Tibial nerve (tissue), 4 donors: ENCODE measurements around the gene MAPK10. TPM values are rescaled to one million over a fixed set of nuclear protein-coding genes. Genes with fewer than 3 reads are reported as not detected.

Experiments
- DNase-seq, 2 donors: peaks; one replicate each; pipeline ENCODE4 v3.0.0-alpha.2; 2019; ENCODE audit warnings: low spot score in 2 of 2
- H3K27ac ChIP-seq, 4 donors: fragments of 200-600 bp; sonication (generic) in 3 of 4; one replicate each; pipeline ENCODE4 v1.5.1; 2017 to 2019; ENCODE audit warnings: mild to moderate bottlenecking in 1 of 4
- H3K27me3 ChIP-seq, 2 donors: fragments of 200-600 bp; sonication (generic) in 1 of 2; one replicate each; pipeline versions ENCODE4 v1.5.1 to v1.6.0; 2017 to 2019
- H3K36me3 ChIP-seq, 3 donors: fragments of 200-600 bp; sonication (generic); one replicate each; pipeline ENCODE4 v1.5.1; 2018 to 2019
- H3K4me1 ChIP-seq, 4 donors: fragments of 200-600 bp; sonication (generic) in 3 of 4; one replicate each; pipeline ENCODE4 v1.5.1; 2017 to 2019
- H3K4me3 ChIP-seq, 4 donors: fragments of 200-600 bp; sonication (generic) in 3 of 4; one replicate each; pipeline ENCODE4 v1.5.1; 2017 to 2019; ENCODE audit warnings: mild to moderate bottlenecking in 1 of 4, moderate library complexity in 1 of 4
- H3K9me3 ChIP-seq, 4 donors: fragments of 200-600 bp; sonication (generic) in 3 of 4; one replicate each; pipeline ENCODE4 v1.5.1; 2017 to 2019
- EP300 ChIP-seq, 2 donors: sonication (generic); formaldehyde crosslinking; IDR thresholded peaks; one replicate each; pipeline ENCODE4 v1.6.1; 2017; ENCODE audit warnings: antibody characterized with exemption in 2 of 2, mild to moderate bottlenecking in 1 of 2
- POLR2A ChIP-seq, 2 donors: fragments of 450-650 bp; IDR thresholded peaks; one replicate each; pipeline ENCODE4 v1.6.1; 2017; ENCODE audit warnings: antibody characterized with exemption in 2 of 2, mild to moderate bottlenecking in 2 of 2, moderate library complexity in 2 of 2
- WGBS, 2 donors: methylation state at CpG; one replicate each; pipeline ENCODE4 v1.1.5; 2018; 5-methylcytosine and 5-hydroxymethylcytosine counted together
- total RNA-seq, 4 donors: library from RNA; depleted of rRNA; stranded (reverse); fragments of >200 nt; gene quantifications; one replicate each; pipeline ENCODE4 v1.1.0, GENCODE V29; 2016
- TF ChIP-seq, protein P1 (sequence below), 5 experiments: fragments of 200-600 bp in 3 of 5; fragments of 450-650 bp in 2 of 5; sonication (generic) in 3 of 5; IDR thresholded peaks; one replicate each; pipeline ENCODE4 v1.5.1; 2016 to 2019; ENCODE audit warnings: antibody characterized with exemption in 5 of 5, mild to moderate bottlenecking in 3 of 5, moderate library complexity in 2 of 5

MAPK10 gene
- total RNA-seq, 4 donors from 2014 or later, result 20.7 to 34.5 (median 28.0) TPM

- WGBS, 2 donors, result 82 to 89% methylated on average over 3 of the region's 3 CpGs
- Histone ChIP-seq H3K27ac (no peak overlapping the region), H3K4me1 (peaks cover 0 to 5% (median 0%) of the 10 kb centered on the region in 4 donors), H3K4me3 (no peak overlapping the region), H3K9me3 (no peaks in the 10 kb centered on the region), H3K27me3 (no peaks in the 10 kb centered on the region), H3K36me3 (no peaks in the 10 kb centered on the region)
- TF ChIP-seq, protein P1, sequence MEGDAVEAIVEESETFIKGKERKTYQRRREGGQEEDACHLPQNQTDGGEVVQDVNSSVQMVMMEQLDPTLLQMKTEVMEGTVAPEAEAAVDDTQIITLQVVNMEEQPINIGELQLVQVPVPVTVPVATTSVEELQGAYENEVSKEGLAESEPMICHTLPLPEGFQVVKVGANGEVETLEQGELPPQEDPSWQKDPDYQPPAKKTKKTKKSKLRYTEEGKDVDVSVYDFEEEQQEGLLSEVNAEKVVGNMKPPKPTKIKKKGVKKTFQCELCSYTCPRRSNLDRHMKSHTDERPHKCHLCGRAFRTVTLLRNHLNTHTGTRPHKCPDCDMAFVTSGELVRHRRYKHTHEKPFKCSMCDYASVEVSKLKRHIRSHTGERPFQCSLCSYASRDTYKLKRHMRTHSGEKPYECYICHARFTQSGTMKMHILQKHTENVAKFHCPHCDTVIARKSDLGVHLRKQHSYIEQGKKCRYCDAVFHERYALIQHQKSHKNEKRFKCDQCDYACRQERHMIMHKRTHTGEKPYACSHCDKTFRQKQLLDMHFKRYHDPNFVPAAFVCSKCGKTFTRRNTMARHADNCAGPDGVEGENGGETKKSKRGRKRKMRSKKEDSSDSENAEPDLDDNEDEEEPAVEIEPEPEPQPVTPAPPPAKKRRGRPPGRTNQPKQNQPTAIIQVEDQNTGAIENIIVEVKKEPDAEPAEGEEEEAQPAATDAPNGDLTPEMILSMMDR (IDR thresholded peaks at IDR 0.05), result no peak
- no peak for TF ChIP-seq EP300 (IDR thresholded peaks at IDR 0.05)
- TF ChIP-seq POLR2A (IDR thresholded peaks at IDR 0.05), result no peak
- no peak for DNase-seq
Measured at GRCh38 chr4:85953651-85954018, 406.2 kb downstream of the MAPK10 start.

- Histone ChIP-seq H3K36me3 (no peaks in the 10 kb centered on the region), H3K4me1 (peaks cover 0 to 5% (median 0%) of the 10 kb centered on the region in 4 donors), H3K4me3 (no peak overlapping the region), H3K9me3 (no peaks in the 10 kb centered on the region), H3K27me3 (no peaks in the 10 kb centered on the region), H3K27ac (no peak overlapping the region)
- no peak for DNase-seq
- WGBS, 2 donors, result 48 to 72% methylated on average over 3 of the region's 3 CpGs
- TF ChIP-seq POLR2A (IDR thresholded peaks at IDR 0.05) (no peak), EP300 (IDR thresholded peaks at IDR 0.05) (no peak)
- TF ChIP-seq, protein P1 (IDR thresholded peaks at IDR 0.05), result no peak
Measured at GRCh38 chr4:85952972-85953650, 406.7 kb downstream of the MAPK10 start.

DNA sequence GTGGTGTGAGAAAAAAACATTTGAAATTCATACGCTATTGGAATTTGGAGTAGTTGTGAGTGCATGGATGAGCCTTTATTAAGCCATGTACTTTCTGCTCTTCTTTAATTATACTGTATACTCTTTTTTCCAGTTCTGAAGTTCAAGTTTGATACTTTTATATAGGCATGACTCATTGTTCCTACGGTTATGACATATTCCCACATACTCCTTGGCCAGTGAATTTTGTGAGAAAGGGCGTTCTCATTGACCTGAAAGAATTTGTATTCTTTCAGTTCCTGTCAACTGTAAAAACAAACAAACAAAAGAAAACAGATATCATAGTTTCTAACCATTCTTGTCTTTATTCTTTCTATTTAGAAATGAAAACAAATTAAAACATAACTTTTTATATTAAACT lies 407.3 kb downstream of the MAPK10 start:
- Histone ChIP-seq H3K36me3 (no peaks in the 10 kb centered on the region), H3K4me3 (no peak overlapping the region), H3K4me1 (peaks cover 0 to 5% (median 0%) of the 10 kb centered on the region in 4 donors), H3K9me3 (no peaks in the 10 kb centered on the region), H3K27ac (no peak overlapping the region), H3K27me3 (no peaks in the 10 kb centered on the region)
- TF ChIP-seq EP300 (IDR thresholded peaks at IDR 0.05), result no peak
- TF ChIP-seq, protein P1 (IDR thresholded peaks at IDR 0.05), result no peak
- TF ChIP-seq POLR2A (IDR thresholded peaks at IDR 0.05), result no peak
- DNase-seq, result no peak
- 68 to 70% methylated on average over 3 of the region's 3 CpGs for WGBS, 2 donors

DNA sequence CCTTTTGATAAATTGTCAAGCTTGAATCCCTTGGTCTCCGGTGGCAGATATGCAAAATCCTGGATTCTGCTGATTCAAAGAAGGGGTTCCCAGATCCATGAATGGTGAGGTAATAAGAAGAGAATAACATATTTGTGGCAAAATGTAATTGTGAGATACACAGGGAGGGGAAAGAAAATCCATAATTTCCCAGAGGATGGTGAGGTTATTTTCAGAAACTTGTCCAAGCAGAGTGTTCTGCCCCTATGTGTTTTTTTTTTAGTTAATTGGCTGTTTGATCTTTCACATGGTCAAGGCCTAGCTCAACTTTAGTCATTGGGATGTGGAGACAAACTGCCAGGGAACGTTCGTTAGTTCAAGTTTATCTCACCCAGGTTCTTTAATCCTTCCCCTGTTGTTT lies 408.8 kb downstream of the MAPK10 start:
- no peak for TF ChIP-seq POLR2A (IDR thresholded peaks at IDR 0.05)
- no peak for TF ChIP-seq EP300 (IDR thresholded peaks at IDR 0.05)
- TF ChIP-seq, protein P1 (IDR thresholded peaks at IDR 0.05), result no peak
- Histone ChIP-seq H3K27ac (no peak overlapping the region), H3K4me1 (peaks cover 0 to 5% (median 0%) of the 10 kb centered on the region in 4 donors), H3K4me3 (no peak overlapping the region), H3K36me3 (no peaks in the 10 kb centered on the region), H3K9me3 (no peaks in the 10 kb centered on the region), H3K27me3 (no peaks in the 10 kb centered on the region)
- 85 to 87% methylated on average over 3 of the region's 3 CpGs for WGBS, 2 donors
- DNase-seq, result no peak

DNA sequence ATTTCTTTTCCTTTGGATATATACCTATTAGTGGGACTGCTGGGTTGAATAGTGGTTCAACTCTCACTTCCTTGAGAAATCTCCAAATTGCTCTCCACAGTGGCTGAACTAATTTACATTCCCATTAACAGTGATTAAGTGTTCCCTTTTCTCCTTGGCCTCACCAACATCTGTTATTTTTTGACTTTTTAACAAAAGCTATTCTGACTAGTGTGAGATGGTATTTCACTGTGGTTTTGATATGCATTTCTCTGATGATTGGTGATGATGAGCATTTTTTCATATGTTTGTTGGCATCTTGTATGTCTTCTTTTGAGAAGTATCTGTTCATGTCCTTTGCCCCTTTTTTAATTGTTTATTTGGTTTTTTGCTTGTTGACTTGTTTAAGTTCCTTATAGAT lies 413.0 kb downstream of the MAPK10 start:
- H3K4me3 ChIP-seq, result no peak overlapping the region
- H3K4me1 ChIP-seq, result no peaks in the 10 kb centered on the region
- peaks cover 0 to 8% (median 0%) of the 10 kb centered on the region in 3 donors for H3K36me3 ChIP-seq
- TF ChIP-seq EP300 (IDR thresholded peaks at IDR 0.05) (no peak), POLR2A (IDR thresholded peaks at IDR 0.05) (no peak)
- TF ChIP-seq, protein P1 (IDR thresholded peaks at IDR 0.05), result no peak
- no peaks in the 10 kb centered on the region for H3K9me3 ChIP-seq
- H3K27me3 ChIP-seq, result no peaks in the 10 kb centered on the region
- no peak overlapping the region for H3K27ac ChIP-seq
- DNase-seq, result no peak
